ENCODE results near the gene NCKAP5.

The NCKAP5 gene

DNA sequence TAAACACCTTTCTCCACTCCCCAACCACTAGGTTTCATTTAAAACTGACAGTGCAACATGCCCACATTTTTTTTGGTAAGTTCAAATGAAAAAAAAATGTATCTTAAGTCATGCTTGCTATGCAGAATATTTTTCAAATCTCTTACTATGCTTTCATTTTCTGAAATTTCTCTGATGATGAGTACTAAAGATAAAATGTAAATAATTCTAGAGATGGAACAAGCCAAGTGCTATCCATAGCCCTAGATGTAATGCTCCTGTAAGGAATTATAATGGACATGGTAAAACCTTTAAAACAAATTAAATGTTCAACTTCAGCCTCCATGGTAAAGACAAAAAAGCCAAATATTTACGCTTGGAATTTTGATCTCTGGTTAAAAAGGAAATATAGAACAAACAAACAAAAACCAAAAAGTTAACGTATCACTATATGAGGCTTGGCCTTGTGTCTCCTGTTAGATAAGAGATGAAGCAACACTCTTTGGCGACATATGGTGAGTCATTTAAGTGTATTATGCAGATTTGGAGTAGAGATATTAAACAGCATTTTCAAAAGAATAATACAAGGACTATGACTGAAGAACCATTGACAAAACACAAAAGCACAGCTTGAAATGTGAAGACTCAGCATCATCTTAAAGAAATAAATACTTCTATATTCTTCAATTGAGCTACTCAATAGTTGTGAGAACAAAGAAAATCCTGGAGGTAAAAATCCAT, 506.2 kb downstream of the NCKAP5 start:
- TF ChIP-seq POLR2AphosphoS5 (IDR thresholded peaks at IDR 0.05; ENCODE audit: low read depth, low read length) = no peak
- no peak for TF ChIP-seq FOXP2 (optimal IDR thresholded peaks at IDR 0.05; ENCODE audit: borderline replicate concordance, extremely low read depth, extremely low read length, insufficient read depth)
- TF ChIP-seq SIN3A (IDR thresholded peaks at IDR 0.05; ENCODE audit: borderline replicate concordance, insufficient read depth, low read length) = no peak
- TF ChIP-seq, protein P1, sequence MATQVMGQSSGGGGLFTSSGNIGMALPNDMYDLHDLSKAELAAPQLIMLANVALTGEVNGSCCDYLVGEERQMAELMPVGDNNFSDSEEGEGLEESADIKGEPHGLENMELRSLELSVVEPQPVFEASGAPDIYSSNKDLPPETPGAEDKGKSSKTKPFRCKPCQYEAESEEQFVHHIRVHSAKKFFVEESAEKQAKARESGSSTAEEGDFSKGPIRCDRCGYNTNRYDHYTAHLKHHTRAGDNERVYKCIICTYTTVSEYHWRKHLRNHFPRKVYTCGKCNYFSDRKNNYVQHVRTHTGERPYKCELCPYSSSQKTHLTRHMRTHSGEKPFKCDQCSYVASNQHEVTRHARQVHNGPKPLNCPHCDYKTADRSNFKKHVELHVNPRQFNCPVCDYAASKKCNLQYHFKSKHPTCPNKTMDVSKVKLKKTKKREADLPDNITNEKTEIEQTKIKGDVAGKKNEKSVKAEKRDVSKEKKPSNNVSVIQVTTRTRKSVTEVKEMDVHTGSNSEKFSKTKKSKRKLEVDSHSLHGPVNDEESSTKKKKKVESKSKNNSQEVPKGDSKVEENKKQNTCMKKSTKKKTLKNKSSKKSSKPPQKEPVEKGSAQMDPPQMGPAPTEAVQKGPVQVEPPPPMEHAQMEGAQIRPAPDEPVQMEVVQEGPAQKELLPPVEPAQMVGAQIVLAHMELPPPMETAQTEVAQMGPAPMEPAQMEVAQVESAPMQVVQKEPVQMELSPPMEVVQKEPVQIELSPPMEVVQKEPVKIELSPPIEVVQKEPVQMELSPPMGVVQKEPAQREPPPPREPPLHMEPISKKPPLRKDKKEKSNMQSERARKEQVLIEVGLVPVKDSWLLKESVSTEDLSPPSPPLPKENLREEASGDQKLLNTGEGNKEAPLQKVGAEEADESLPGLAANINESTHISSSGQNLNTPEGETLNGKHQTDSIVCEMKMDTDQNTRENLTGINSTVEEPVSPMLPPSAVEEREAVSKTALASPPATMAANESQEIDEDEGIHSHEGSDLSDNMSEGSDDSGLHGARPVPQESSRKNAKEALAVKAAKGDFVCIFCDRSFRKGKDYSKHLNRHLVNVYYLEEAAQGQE (IDR thresholded peaks at IDR 0.05; ENCODE audit: insufficient read depth in 1 of 2, low read depth in 2 of 2, low read length in 2 of 2) = no peak
- TF ChIP-seq TAF1 (IDR thresholded peaks at IDR 0.05; ENCODE audit: borderline replicate concordance, insufficient read depth, low read length) = no peak

DNA sequence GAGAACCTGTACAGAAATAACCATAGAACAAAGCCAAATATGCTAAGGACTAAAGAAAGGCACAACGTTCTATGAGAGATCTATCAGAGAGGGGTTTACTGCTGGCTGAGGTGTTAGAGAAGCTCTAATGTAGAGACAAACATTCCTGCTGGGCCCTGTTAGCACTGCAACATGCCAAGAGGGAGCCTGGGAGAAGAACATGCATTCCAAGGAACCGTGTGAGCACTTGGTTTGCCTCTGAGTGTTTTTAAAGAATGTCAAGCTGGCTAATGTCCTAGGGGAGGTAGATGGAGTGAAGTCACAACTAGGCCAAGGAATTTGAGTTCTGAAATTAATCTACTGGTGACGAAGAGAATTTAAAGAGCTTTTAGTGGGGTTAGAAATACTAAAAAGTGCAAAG, 514.0 kb downstream of the NCKAP5 start:
- no peak for TF ChIP-seq POLR2AphosphoS5 (IDR thresholded peaks at IDR 0.05; ENCODE audit: low read depth, low read length)
- TF ChIP-seq, protein P1 (IDR thresholded peaks at IDR 0.05; ENCODE audit: insufficient read depth in 1 of 2, low read depth in 2 of 2, low read length in 2 of 2) = no peak
- no peak for TF ChIP-seq FOXP2 (optimal IDR thresholded peaks at IDR 0.05; ENCODE audit: borderline replicate concordance, extremely low read depth, extremely low read length, insufficient read depth)
- no peak for TF ChIP-seq TAF1 (IDR thresholded peaks at IDR 0.05; ENCODE audit: borderline replicate concordance, insufficient read depth, low read length)

DNA sequence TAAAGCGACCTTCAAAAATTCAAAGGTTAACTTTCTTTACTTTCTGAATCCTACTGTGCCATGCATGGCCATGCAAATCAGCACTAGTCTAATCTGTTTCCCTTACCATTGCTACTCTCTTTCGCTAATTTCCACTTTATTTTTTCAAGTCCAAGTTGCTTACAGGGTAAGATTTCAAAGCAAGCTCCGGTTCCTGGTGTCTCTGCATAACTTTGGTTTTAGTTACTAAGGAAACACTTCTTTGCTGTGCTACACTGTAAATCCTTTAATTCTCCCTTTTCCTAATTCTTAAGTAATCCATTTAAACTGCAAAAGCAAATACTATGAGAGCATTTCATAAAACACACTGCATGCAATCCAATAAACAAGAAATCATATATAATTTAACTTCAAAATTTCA, 514.7 kb downstream of the NCKAP5 start:
- TF ChIP-seq, protein P1 (IDR thresholded peaks at IDR 0.05; ENCODE audit: insufficient read depth in 1 of 2, low read depth in 2 of 2, low read length in 2 of 2) = no peak
- TF ChIP-seq SIN3A (IDR thresholded peaks at IDR 0.05; ENCODE audit: borderline replicate concordance, insufficient read depth, low read length) (no peak), FOXP2 (optimal IDR thresholded peaks at IDR 0.05; ENCODE audit: borderline replicate concordance, extremely low read depth, extremely low read length, insufficient read depth) (no peak), POLR2AphosphoS5 (IDR thresholded peaks at IDR 0.05; ENCODE audit: low read depth, low read length) (no peak), TAF1 (IDR thresholded peaks at IDR 0.05; ENCODE audit: borderline replicate concordance, insufficient read depth, low read length) (no peak)

DNA sequence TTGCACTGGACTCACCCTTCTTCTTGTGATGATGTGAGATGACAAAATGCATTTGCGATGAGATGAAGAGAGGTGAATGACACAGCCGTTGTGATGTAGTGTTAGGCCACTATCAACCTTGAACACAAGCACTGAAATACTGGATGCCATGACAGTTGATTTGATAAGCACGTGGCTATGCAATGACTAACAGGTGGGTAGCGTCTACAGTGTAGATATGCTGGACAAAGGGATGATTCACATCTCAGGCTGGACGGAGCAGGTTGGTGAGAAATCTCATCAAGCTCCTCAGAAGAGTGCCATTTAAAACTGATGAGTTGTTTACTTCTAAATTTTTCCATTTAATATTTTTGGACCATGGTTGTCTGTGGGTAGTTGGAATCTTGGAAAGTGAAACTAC, 522.5 kb downstream of the NCKAP5 start:
- TF ChIP-seq POLR2AphosphoS5 (IDR thresholded peaks at IDR 0.05; ENCODE audit: low read depth, low read length) = no peak
- TF ChIP-seq FOXP2 (optimal IDR thresholded peaks at IDR 0.05; ENCODE audit: borderline replicate concordance, extremely low read depth, extremely low read length, insufficient read depth) = no peak
- TF ChIP-seq, protein P1 (IDR thresholded peaks at IDR 0.05; ENCODE audit: insufficient read depth in 1 of 2, low read depth in 2 of 2, low read length in 2 of 2) = no peak
- TF ChIP-seq SIN3A (IDR thresholded peaks at IDR 0.05; ENCODE audit: borderline replicate concordance, insufficient read depth, low read length) = no peak
- TF ChIP-seq TAF1 (IDR thresholded peaks at IDR 0.05; ENCODE audit: borderline replicate concordance, insufficient read depth, low read length) = no peak

All from PFSK-1 (cell line).